Measurements from ENCODE around the gene FAM98B. TPM values are rescaled to one million over a fixed set of nuclear protein-coding genes. Genes with fewer than 3 reads are reported as not detected.

FAM98B gene
- total and polyA plus RNA-seq, 9 of the 15 experiments (the other 6 are each of a cell fraction or from before 2014, with no cell fraction given), result 3.1 to 42.0 (median 9.4) TPM

DNA sequence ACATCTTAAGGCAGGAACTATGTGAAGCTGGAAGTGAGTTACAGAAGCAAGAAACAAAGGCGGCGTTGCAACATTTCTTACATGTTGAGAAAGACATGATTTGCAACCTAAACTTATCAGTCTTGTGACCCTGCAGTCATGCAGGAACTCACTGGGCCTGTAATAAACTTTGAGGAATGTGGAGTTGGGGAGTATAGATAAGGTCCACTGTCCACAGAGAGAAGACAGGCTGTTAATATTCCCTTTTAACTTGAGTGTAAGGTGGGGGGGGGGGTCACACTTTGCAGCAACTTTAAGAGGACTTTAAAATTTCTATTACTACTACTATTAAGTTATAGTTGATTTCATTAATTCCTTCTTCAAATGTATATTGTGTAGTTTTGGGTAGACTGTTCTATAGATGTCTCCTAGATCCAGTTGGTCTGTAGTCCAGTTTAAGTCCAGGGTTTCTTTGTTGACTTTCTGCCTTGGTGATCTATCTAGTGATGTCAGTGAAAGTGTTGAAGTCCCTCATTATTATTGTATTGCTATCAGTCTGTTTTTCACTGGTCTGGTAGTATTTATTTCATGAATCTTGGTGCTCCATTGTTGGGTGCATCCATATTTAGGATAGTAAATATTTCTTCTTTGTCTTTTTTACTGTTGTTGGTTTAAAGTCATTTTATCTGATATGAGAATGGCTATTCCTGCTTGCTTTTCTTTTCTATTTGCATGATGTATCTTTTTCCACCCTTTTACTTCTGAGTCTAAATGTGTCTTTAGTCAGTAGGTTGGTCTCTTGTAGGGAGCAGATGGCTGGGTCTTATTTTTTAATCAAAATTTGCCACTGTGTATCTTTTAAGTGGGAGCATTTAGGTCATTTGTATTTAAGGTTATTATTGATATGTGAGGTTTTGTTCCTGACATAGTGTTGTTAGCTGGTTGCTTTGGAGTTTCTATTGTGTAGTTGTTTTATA, 15.6 kb upstream of the FAM98B start (continued):
- TF ChIP-seq, protein P1, sequence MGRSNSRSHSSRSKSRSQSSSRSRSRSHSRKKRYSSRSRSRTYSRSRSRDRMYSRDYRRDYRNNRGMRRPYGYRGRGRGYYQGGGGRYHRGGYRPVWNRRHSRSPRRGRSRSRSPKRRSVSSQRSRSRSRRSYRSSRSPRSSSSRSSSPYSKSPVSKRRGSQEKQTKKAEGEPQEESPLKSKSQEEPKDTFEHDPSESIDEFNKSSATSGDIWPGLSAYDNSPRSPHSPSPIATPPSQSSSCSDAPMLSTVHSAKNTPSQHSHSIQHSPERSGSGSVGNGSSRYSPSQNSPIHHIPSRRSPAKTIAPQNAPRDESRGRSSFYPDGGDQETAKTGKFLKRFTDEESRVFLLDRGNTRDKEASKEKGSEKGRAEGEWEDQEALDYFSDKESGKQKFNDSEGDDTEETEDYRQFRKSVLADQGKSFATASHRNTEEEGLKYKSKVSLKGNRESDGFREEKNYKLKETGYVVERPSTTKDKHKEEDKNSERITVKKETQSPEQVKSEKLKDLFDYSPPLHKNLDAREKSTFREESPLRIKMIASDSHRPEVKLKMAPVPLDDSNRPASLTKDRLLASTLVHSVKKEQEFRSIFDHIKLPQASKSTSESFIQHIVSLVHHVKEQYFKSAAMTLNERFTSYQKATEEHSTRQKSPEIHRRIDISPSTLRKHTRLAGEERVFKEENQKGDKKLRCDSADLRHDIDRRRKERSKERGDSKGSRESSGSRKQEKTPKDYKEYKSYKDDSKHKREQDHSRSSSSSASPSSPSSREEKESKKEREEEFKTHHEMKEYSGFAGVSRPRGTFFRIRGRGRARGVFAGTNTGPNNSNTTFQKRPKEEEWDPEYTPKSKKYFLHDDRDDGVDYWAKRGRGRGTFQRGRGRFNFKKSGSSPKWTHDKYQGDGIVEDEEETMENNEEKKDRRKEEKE (IDR thresholded peaks at IDR 0.05; ENCODE audit: borderline replicate concordance in 1 of 2, control insufficient read depth in 1 of 2, low read depth in 2 of 2, low read length in 1 of 2), result no peak
- TF ChIP-seq, protein P2, sequence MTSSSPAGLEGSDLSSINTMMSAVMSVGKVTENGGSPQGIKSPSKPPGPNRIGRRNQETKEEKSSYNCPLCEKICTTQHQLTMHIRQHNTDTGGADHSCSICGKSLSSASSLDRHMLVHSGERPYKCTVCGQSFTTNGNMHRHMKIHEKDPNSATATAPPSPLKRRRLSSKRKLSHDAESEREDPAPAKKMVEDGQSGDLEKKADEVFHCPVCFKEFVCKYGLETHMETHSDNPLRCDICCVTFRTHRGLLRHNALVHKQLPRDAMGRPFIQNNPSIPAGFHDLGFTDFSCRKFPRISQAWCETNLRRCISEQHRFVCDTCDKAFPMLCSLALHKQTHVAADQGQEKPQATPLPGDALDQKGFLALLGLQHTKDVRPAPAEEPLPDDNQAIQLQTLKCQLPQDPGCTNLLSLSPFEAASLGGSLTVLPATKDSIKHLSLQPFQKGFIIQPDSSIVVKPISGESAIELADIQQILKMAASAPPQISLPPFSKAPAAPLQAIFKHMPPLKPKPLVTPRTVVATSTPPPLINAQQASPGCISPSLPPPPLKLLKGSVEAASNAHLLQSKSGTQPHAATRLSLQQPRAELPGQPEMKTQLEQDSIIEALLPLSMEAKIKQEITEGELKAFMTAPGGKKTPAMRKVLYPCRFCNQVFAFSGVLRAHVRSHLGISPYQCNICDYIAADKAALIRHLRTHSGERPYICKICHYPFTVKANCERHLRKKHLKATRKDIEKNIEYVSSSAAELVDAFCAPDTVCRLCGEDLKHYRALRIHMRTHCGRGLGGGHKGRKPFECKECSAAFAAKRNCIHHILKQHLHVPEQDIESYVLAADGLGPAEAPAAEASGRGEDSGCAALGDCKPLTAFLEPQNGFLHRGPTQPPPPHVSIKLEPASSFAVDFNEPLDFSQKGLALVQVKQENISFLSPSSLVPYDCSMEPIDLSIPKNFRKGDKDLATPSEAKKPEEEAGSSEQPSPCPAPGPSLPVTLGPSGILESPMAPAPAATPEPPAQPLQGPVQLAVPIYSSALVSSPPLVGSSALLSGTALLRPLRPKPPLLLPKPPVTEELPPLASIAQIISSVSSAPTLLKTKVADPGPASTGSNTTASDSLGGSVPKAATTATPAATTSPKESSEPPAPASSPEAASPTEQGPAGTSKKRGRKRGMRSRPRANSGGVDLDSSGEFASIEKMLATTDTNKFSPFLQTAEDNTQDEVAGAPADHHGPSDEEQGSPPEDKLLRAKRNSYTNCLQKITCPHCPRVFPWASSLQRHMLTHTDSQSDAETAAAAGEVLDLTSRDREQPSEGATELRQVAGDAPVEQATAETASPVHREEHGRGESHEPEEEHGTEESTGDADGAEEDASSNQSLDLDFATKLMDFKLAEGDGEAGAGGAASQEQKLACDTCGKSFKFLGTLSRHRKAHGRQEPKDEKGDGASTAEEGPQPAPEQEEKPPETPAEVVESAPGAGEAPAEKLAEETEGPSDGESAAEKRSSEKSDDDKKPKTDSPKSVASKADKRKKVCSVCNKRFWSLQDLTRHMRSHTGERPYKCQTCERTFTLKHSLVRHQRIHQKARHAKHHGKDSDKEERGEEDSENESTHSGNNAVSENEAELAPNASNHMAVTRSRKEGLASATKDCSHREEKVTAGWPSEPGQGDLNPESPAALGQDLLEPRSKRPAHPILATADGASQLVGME (CRISPR knock-in tag; IDR thresholded peaks at IDR 0.05), result no peak
- TF ChIP-seq, protein P3, sequence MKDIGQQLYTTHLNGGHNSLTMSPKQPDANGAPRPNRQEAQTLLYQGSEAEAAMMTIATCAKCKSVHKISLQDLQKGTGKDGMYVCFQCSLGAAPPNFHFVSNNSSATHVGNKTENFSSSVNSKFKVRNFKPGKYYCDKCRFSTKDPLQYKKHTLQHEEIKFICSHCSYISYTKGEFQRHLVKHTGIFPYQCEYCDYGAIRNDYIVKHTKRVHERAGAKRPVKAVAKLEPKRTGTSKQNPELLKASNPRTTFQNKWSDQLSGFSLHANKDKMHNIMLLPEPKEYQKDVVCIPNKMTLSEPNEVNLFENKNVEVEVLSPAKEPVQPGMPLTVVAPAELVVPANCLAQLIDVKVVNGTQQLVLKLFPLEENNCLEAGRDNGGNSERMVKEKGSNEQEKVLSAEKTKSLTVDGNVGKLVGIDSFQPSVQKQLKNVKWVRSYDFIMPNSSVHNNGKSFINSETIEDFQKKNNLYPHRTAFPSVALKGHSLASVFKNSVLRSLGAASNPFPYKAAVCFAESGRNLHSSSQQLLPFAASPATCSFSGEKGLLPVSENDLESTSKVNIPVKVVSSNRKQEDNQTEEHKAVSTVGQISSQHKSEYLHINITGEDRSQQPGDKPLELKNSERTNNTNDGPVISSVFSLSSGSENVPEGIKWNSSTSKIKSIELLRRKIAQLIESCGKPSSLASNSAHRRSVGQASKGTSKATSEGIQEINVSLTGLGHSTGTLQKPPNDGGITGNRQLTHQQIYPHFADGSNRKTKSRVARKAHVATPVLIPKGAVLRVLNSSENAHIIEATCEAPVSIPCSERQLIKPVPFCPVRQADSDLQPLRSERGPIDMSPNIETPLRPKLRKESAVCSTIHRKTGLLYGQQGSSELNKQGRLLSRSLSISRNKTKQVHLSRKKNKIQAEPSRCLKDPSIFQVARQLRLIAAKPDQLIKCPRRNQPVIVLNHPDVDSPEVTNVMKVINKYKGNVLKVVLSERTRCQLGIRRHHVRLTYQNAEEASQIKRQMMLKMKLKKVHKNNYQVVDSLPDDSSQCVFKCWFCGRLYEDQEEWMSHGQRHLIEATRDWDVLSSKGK (CRISPR knock-in tag; IDR thresholded peaks at IDR 0.05), result no peak
- no peak for TF ChIP-seq ZNF174 (CRISPR knock-in tag; IDR thresholded peaks at IDR 0.05)
- no peak for TF ChIP-seq ZNF449 (CRISPR knock-in tag; IDR thresholded peaks at IDR 0.05)
- no peak for TF ChIP-seq STAG1 (CRISPR knock-in tag; IDR thresholded peaks at IDR 0.05; ENCODE audit: borderline replicate concordance)
- TF ChIP-seq SRSF7 (optimal IDR thresholded peaks at IDR 0.05; ENCODE audit: low read depth, low read length), result no peak
- TF ChIP-seq ZBTB1 (CRISPR knock-in tag; IDR thresholded peaks at IDR 0.05; ENCODE audit: borderline replicate concordance, low read depth), result no peak
- TF ChIP-seq, protein P4, sequence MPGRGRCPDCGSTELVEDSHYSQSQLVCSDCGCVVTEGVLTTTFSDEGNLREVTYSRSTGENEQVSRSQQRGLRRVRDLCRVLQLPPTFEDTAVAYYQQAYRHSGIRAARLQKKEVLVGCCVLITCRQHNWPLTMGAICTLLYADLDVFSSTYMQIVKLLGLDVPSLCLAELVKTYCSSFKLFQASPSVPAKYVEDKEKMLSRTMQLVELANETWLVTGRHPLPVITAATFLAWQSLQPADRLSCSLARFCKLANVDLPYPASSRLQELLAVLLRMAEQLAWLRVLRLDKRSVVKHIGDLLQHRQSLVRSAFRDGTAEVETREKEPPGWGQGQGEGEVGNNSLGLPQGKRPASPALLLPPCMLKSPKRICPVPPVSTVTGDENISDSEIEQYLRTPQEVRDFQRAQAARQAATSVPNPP (IDR thresholded peaks at IDR 0.05; ENCODE audit: borderline replicate concordance, insufficient read depth, insufficient read length), result no peak
